GM18499 (cell line): ENCODE results near the gene RBM20.
"Not testable (repeated sequence)": the region's sequence is repeated elsewhere in the genome, so short reads cannot be mapped to it uniquely, and the experiment has no call there.

Experiments
- ATAC-seq: cut with Tn5 transposase; IDR thresholded peaks from one replicate; pipeline ENCODE4 v1.9.1; 2021; ENCODE audit warnings: moderate number of reproducible peaks; ENCODE audit not compliant: insufficient read depth, unreplicated experiment

RBM20 gene

GRCh38 chr10:110643653-110644597 lies at the start of gene RBM20:
Gene RBM20, plus strand, starts transcription at chr10:110644336. Its CDS starts 119 bp downstream, at chr10:110644455.
- ATAC-seq = no peak

- ATAC-seq = no peak
These were observed 46.7 kb upstream of the RBM20 start for GRCh38 chr10:110597476-110597875.

GRCh38 chr10:110600487-110601101 lies 43.5 kb upstream of the RBM20 start:
- no peak for ATAC-seq

GRCh38 chr10:110601581-110601980 lies 42.6 kb upstream of the RBM20 start:
- no peak for ATAC-seq

- ATAC-seq = no peak
These were observed 36.0 kb upstream of the RBM20 start for GRCh38 chr10:110608087-110608486.

- no peak for ATAC-seq
These were observed 34.5 kb upstream of the RBM20 start for GRCh38 chr10:110609605-110610004.

- no peak for ATAC-seq
These were observed 33.8 kb upstream of the RBM20 start for GRCh38 chr10:110610308-110610774.

- ATAC-seq = not testable (repeated sequence)
These were observed 33.4 kb upstream of the RBM20 start for GRCh38 chr10:110610781-110611180.

GRCh38 chr10:110612087-110612486 lies 32.0 kb upstream of the RBM20 start:
- ATAC-seq = no peak

GRCh38 chr10:110612629-110613028 lies 31.5 kb upstream of the RBM20 start:
- no peak for ATAC-seq

- ATAC-seq = peak; percentile 9
These were observed 30.7 kb upstream of the RBM20 start for GRCh38 chr10:110613341-110613995.

- ATAC-seq = peak; percentile 62
These were observed 30.1 kb upstream of the RBM20 start for GRCh38 chr10:110613996-110614495.

- no peak for ATAC-seq
These were observed 28.9 kb upstream of the RBM20 start for GRCh38 chr10:110615057-110615747.

GRCh38 chr10:110616493-110617033 lies 27.6 kb upstream of the RBM20 start:
- ATAC-seq = no peak

- ATAC-seq = no peak
These were observed 26.5 kb upstream of the RBM20 start for GRCh38 chr10:110617425-110618229.

- no peak for ATAC-seq
These were observed 25.9 kb upstream of the RBM20 start for GRCh38 chr10:110618230-110618610.

- ATAC-seq = no peak
These were observed 24.4 kb upstream of the RBM20 start for GRCh38 chr10:110619514-110620397.

- ATAC-seq = no peak
These were observed 23.8 kb upstream of the RBM20 start for GRCh38 chr10:110620398-110620719.
